Endothelial cell of hepatic sinusoid (primary cell): ENCODE measurements around the gene BOK.
"Not testable (repeated sequence)": the region's sequence is repeated elsewhere in the genome, so short reads cannot be mapped to it uniquely, and the experiment has no call there.

ENCODE experiments used
- in situ Hi-C: cut with HindIII; loops from 2 replicates; pipeline ENCODE4 v1.10.0; 2017; ENCODE audit warnings: low sequenced_read_pairs

BOK gene

DNA sequence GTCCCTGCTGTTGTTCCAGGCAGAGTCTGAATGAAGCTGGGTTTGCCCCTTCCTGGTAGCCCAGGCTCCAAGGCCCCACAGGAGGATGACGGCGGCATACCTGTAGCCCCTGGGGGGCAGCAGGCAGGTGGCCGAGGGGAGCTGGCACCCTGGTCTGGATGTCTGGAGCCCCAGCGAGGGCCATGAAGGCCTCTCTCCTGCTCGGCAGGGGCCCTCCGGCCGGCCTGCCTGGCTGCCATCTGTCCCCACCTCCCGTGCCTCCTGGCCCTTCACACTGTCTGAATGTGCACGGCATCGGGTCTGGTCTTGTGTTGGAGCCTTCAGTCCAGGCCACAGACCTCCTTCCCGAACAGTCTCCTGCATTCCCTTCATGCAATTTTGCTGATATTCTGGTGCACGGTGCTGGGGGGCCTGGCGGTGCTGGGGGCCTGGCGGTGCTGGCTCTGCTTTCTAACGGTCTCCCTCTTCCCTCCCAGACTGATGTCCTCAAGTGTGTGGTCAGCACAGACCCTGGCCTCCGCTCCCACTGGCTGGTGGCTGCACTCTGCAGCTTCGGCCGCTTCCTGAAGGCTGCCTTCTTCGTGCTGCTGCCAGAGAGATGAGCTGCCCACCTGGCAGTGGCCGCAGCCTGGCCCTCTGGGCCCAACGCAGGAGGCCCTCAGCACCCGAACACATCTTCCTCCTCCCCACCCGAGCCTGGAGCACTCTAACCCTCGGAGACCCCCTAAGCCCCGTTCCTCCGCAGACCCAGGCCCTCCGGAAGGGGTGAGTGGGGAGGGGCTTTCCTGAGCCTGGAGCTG is 13.5 kb downstream of the BOK start:
- in situ Hi-C loops, result no loop called here

DNA sequence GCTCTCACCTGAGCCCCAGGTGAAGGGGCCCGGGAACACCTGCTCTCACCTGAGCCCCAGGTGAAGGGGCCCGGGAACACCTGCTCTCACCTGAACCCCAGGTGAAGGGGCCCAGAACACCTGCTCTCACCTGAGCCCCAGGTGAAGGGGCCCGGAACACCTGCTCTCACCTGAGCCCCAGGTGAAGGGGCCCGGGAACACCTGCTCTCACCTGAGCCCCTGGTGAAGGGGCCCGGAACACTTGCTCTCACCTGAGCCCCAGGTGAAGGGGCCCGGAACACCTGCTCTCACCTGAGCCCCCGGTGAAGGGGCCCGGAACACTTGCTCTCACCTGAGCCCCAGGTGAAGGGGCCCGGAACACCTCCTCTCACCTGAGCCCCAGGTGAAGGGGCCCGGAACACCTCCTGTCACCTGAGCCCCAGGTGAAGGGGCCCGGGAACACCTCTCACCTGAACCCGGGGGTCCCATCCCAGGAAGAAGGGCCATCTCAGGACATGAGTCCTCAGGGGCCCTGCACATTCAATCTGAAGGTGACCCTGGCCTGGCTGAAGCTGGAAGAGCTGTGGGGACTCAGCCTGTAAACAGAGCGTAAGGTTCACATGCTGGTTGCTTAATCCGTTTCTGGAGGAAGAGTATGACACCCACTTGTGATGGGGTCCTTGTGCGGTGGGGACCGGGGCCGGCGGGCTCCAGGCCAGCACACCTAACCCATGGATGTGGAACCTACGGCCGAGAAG is 14.5 kb downstream of the BOK start:
- in situ Hi-C loops, result not testable (repeated sequence)

DNA sequence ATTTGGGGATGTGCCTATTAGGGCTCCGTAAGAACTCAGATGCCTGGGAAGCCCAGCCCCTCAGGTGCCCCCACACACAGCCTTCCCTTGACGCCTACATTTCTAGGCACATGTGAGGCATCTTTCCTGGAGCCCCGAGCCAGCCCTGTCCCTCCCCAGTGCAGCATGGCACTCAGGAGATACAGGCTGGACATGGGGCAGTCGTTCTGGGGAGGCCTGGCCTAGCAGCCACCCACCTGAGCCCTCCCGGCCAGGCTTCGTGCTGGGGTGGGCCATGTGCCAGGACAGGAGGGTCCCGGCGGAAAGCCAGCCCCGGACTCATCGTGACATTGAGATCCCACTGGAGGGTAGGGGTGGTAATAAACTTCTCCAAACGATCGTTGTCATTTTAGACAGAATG is 15.2 kb downstream of the BOK start:
- in situ Hi-C loops, result no loop called here

DNA sequence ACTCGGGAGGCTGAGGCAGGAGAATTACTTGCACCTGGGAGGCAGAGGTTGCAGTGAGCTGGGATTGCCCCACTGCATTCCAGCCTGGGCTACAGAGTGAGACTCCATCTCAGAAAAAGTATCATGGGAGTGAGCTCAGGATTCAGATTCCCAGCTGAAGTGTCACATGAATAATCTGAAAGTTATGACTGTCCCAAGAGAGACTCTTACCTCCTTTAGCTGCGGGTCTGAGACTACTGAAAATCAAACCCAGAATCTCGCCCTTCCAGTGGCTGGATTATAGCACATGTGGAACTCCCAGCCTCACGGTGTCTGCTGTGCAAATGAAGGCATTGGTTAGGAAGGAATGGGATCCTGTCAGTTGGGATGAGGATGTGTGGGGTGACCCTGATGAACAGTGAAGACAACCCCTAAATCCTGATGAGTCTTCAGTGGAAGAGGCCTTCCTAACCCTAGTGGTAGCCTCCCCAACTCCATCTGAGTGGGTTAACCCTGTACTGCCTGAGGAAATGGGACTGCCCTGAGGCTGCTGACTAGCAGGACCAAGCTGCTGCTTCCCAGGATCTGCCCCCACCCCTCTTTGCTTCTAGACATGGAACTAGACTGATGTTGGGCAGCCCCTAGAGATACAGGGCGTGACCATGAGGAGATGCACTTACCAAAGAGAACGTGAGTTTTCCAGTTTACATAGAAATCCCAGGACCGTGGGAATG is 16.5 kb downstream of the BOK start:
- in situ Hi-C loops, result no loop called here

DNA sequence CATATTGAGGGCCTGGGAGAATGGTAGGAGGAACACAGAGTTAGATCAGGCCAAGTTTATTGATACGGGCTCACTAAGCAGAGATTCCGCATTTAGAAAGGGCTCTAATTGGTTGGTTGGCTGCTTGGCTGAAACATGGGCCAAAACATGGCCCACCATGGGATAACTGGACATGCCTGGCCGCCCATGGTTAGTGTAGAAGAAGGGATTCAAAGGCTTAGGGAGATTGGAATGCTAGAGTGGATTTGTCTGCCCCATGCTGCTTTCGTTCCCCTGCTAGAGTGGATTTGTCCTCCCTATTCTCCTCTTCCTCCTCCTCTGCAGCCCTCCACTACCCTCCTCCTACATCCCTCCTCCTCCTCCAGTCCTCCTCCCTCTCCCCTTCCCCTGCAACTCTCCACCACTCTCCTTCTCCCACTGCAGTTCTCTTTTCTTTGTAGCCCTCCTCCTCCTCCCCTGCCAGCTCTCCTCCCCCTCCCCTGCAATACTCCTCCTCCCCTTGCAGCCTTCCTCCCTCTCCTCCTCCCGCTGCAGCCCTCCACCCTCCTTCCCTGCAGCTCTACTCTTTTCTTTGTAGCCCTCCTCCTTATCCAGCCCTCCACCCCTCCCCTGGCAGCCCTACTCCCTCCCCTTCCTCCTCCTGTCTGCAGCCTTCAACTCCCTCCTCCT is 17.2 kb downstream of the BOK start:
- in situ Hi-C loops, result no loop called here

DNA sequence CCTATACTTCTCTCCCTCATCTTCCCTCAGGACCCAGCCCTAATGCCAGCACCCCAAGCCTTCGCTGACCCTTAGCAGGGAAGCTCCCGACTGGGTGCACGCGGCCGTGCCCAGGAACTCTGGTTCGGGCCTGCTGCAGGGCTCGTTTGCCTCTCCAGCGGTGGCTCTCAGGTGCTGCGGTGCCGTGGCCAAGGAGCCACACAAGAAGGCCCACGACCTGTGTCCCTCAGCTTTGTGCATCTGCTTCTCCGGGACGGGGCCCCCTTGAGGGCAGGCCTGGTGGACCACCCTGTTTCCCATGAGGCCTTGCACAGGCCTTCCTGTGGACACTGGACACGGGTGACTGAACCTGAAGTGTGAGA is 17.7 kb downstream of the BOK start:
- in situ Hi-C loops, result no loop called here

DNA sequence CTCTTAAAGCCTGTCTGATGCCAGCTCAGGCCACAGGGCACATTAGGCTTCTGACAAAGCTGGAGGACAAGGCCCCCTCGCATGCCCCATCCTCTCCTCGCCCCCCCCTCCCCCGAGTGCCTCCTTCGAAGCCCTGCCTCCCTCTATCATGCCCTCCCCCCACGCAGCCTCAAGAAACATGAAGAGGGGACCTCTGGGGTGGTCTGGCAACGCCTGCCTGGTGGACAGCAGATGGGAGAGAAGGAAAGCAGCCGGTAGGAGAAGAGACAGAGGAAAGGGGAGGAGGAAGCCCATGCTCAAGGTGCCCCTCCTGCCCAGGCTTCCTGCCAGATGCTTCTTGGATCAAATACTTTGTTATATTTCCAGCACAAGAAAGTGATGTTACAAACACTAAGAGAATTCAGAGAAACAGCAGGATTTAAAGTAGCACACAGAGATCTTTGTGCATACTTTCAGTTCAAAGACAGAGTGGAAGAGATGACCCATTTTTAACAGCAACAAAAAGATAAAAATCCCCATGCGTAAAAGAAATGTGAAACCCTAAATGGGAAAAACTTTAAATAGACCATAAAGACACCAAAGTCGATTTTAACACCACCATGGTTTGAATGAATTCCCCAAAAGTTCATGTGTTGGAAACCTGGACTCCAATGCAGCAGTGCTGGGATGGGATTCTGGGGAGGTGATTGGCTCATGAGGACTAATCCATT is 19.0 kb downstream of the BOK start:
- in situ Hi-C loops, result no loop called here

DNA sequence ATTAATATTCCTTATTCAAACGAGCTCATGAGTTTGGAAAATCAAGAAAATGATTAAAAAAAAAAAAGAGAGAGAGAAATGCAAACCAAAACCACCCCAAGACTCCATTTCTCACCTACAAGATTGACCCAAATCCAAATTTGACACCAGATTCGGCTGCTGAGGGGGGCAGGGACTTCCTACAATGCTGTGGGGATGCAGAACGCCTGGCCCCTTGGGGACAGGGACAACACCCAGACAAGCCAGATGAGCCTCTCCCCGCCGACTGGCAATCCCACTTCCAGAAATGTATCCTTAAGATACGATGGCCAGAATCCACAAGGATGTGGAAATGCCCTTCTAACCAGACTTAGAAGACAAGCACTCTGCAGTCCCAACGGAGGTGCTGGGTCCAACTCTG is 20.7 kb downstream of the BOK start:
- in situ Hi-C loops, result no loop called here

DNA sequence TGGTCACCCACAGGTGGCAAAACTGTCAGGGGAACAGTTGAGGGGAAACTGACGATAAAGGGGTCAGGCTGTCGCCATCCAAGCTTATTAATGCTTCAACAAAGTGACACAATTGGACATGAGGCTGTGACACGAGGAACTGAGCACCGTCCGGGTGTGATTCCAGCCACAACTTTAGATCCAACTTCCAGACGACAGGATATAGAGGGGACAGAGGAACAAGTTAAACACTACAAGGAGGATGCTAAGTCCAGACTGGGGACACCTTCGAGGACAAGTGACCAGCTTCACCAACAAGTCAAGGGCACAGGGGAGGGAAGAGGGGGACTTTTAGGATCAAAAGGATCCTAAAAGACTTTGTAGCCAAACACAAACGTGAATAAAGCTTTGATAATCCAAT is 23.8 kb downstream of the BOK start:
- in situ Hi-C loops, result no loop called here

DNA sequence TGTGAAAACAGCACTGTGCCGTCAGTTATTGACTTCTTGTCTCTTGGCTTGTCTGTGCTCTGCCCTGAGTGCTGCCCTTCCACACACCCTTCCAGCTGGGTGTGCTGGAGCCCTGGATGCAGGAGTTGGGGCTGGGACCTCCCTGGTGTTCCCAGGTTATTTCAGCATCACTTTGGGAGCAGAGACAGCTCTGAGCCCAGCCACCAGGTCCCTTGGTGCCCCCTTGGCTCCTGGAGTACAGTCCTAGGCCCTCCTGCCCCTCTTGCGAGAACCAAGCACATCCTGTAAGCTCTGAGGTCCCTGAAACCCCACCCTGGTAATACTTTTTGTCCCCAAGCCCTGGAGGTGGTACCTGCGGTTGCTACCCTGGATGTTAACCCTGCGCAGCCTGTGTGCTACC is 24.3 kb downstream of the BOK start:
- in situ Hi-C loops, result no loop called here

DNA sequence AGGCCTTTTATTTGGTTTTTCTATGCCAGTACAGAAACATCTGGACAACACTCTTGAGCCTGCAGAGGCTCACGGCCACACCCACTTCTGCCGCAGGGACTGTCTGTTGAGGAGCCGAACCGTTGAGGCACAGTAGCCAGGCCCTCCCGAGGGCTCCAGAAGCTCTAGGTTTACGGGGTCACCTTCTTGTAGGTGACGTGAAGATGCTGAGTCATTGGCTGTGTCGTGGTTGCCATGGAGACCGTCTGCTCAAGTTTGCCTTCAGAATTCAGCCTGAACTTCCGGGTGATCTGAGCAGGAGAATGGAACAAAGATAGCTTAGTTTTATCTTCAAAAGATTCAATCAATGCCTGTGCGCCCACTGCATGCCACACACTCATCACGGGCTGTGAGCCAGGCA is 25.9 kb downstream of the BOK start:
- in situ Hi-C loops, result no loop called here

DNA sequence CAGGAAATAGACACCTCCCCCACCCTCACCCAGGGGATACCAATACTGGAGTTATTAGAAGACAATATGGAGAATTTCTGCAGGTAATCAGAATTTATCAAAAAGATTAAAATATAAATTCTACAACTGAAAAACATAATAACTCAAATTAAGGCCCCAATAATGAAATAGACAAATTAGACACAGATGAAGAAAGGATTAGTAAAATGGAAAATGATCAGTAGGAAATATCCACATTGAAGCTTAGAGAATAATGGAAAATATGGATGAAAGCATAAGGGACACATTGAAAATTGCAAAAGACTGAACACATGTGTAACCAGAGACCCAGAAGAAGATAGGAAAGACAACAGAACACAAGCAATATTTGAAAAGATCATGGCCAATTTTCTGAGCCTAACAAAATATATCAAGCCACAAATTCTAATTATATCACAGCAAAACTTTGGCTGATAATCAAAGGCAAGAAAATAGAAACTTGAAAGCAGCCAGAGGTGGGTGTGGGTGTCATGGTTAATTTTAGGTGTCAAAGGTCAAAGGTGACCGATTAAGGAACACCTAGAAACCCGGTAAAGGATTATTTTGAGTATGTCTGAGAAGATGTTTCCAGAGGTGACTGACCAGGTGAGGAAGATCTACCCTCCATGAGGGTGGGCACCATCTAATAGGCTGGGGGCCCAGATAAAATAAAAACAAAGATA is 28.2 kb downstream of the BOK start:
- in situ Hi-C loops, result no loop called here

DNA sequence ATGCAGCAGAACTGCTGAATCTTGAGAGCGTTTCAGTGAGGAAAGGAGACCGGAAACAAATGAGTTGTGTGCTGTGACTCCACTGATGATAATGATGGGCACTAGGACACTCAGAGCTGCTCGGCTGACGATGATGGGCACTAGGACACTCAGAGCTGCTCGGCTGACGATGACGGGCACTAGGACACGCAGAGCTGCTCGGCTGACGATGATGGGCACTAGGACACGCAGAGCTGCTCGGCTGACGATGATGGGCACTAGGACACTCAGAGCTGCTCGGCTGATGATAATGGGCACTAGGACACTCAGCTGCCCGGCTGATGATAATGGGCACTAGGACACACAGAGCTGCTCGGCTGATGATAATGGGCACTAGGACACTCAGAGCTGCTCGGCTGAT is 31.3 kb downstream of the BOK start:
- in situ Hi-C loops, result not testable (repeated sequence)

DNA sequence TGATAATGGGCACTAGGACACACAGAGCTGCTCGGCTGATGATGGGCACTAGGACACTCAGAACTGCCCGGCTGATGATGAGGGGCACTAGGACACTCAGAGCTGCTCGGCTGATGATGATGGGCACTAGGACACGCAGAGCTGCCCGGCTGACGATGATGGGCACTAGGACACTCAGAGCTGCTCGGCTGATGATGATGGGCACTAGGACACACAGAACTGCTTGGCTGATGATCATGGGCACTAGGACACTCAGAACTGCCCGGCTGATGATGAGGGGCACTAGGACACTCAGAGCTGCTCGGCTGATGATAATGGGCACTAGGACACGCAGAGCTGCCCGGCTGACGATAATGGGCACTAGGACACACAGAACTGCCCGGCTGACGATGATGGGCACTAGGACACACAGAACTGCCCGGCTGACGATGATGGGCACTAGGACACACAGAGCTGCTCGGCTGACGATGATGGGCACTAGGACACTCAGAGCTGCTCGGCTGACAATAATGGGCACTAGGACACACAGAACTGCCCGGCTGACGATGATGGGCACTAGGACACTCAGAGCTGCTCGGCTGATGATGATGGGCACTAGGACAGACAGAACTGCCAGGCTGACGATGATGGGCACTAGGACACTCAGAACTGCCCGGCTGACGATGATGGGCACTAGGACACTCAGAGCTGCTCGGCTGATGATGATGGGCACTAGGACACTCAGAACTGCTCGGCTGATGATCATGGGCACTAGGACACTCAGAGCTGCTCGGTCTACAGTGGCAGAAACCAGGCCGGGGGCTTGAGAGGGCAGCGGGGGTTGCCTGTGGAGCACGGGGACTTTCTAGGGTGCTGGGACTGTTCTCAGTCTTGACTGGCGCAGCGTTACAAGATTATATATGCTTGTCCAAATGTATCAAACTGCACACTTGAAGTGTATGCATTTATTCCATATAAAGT is 32.2 kb downstream of the BOK start:
- in situ Hi-C loops, result not testable (repeated sequence)

DNA sequence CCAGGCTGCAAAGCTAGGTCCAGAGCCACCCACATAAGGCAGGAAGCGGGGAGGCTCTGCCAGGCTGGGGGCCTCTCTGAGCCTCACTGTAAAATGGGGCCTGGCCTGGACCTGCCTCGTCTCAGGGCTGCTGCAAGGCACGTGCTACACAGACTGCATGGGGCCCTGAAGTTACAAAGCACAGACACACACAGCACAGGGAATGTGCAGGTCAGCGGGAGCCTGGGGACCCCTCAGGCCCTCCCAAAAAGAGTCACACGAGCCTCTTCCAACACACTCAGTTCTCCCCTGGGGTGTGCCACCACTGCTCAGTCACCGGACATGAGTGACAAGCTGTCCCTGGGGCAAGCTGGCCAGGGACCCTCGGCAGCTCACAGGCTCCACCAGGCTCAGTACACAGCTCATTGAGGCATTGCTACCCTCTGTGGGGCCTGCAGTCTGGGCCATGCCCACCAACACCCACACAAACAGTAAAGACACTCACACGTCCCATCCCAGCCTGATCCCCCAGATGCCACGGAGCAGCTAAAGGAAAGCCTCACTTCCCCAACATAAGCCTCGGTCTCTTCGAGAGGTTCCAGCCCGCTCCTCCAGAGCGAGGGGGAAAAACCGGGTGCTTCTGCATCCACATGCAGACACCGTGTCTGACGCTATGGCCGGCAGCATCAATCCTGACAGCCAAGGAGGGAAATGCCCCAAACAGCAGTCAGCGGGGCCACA is 33.7 kb downstream of the BOK start:
- in situ Hi-C loops, result no loop called here

DNA sequence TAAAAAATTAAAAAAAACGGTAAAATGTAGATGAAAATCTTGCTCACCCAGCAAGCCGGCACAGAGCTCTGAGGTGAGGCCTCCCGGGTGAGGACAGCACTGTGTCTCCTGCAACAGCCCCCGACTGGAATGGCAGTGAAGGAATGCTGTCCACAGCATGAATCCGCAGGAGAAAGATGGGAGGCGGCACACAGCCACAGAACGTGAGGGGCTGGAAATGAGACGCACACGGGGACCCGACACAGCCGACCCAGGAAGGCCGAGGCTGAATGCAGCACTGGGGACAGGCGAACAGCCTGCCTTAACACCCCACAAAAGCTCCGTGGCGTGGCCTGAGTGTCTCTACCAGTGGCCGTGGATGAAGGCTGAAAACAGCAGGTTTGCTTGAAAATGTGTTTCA is 34.7 kb downstream of the BOK start:
- in situ Hi-C loops, result no loop called here

DNA sequence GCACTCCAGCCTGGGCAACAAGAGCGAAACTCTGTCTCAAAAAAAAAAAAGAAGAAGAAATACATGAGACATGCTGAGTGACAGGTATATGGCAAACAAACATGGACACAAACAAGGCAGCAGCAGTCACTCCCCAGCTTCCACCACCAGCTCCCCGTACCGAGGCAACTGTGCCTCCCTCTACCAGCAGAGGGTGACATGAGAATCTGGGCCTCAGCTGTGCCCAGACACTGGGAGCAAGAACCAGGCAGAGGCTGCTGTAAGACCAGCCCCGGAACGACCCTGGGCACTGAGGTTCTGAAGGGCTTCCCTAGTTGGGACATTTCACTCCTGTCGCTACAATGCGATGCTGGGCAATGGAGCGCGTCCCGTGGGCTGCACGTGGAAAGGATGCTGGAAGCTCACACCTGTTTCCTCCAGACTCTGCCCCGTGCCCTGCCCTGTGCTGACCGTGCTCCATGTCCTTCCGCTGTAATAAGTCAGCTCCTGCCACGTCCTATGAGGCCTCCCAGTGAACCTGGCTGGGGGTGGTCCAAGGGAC is 37.1 kb downstream of the BOK start:
- in situ Hi-C loops, result no loop called here

DNA sequence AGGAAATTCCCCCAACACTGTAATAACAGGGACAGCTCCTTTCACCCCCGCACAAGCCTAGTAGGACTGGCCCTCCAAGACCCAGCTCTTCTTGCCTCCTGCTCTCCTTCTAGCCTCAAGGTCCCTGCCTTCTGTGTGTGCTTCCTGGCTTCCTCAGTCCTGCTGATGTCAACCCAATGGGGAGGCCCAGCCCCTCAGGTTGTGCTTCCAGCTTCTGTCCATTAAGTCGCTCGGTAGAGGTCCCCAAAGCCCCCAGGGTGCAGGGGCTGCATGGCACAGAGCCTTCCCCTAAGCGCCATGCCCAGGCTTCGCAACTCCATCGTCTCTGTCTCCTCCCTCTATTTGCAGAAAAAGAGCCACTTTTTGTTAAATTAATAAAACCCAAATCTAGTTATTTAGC is 39.0 kb downstream of the BOK start:
- in situ Hi-C loops, result no loop called here
